COR-L47 (cell line): ENCODE measurements around the gene IKZF2.

ENCODE experiments used
- DNase-seq: peaks from one replicate; lab custom pipeline; 2025; lab: John Stamatoyannopoulos, UW

IKZF2 gene

GRCh38 chr2:212998626-212999359 lies 152.6 kb downstream of the IKZF2 start:
- no peak for DNase-seq

GRCh38 chr2:212997526-212998020 lies 153.8 kb downstream of the IKZF2 start:
- no peak for DNase-seq

GRCh38 chr2:212995920-212996319 lies 155.5 kb downstream of the IKZF2 start:
- no peak for DNase-seq

DNA sequence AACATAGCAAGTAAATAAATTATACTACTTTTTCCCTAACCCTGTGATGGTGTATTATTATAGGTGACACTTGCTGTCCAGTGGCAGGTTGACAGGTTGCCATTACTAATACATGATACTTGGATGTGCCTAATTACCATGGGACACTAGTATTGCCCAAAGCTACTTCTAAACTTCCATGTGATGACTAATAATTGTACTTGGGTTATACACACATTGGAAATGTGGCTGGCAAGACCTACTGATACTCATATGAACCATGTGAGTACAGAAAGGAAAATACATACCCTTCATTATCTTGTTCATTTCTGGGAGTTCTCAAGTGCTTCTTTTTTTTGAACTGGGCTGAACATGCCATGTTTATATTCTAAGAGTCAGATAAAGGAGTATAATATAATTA lies 156.4 kb downstream of the IKZF2 start:
- no peak for DNase-seq

- DNase-seq: no peak
Observed at GRCh38 chr2:212991120-212991519, 160.3 kb downstream of the IKZF2 start.

GRCh38 chr2:212990697-212991096 lies 160.7 kb downstream of the IKZF2 start:
- no peak for DNase-seq

DNA sequence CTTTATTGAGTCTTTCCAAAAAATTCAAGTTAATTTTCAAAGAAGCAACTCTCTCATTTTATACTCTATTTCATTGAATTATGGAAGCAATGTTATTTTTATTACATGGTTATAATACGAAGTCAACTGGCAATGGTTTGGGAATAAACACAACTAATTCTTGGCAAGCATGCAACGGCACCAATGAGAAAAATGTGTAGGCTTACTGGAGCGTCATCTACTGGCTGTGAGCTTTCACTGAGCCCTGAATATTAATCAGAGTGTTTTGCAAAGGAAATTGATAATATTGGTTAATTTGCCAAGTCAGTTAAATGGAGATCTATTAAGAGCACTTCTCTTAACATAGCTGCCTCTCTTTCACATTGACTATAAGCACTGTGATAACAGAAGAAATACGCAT lies 163.9 kb downstream of the IKZF2 start:
- DNase-seq: no peak

DNA sequence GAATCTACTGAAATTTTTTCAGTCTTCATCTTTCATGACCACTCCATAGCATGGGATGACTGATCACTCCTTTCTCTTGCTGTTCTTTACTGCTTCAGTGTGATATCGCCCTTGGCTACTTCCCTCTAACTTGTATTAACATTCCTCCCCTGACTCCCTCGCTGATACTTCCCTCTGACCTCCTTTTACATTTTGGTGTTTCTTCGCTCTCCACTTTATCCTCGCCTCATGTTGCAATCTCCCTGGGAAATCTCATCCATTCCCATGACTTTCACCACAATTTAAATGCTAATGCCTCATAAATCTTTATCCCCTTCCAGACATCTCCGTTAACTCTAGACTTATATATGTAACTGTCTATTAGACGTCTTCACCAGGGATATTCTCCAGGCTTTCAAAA lies 167.3 kb downstream of the IKZF2 start:
- DNase-seq: no peak

DNA sequence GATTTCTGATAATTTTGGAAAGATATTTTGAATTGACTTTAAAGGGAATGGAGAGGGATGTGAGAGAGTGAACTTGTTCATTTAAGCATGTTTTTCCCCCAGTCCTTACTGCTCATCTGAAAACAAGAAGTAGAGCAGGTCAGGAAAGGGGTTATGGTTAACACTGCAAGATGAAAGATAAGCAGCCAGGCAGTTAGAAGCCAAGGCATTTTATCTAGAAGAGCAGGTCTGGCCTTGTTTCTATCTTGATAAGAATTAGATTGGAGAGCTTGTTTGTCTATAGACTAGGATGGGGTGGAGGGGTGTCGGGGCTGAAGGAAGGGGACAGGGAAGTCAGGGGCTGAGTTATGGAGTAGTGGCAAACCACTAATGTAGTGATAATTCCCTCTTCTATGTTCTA lies 171.6 kb downstream of the IKZF2 start:
- DNase-seq: no peak

DNA sequence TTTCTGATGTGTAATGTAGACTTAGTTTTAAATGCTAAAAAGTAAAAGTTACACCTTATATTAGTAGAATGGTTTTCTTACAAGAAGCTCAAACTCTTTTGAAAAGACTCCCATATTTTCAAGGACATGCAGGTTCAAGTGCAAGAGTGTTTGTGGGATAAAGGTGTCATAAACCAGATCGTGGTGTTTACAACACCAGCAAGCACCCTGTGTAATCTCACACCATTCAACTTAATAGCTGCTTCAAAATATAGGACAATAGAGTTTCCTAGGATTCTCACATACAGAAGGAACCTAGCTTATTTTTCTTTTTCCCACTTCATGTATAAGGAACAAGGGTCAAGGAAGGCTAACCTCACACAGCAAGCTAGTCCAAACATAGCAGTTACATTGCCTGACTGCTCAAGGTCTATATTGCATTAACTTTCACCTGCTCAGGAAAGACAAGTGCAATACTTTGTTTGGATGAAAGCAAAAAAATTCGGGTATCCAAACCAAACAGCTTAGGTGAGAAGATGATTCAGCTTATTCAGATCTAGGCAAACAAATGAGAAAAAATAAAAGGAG lies 172.3 kb downstream of the IKZF2 start:
- no peak for DNase-seq

DNA sequence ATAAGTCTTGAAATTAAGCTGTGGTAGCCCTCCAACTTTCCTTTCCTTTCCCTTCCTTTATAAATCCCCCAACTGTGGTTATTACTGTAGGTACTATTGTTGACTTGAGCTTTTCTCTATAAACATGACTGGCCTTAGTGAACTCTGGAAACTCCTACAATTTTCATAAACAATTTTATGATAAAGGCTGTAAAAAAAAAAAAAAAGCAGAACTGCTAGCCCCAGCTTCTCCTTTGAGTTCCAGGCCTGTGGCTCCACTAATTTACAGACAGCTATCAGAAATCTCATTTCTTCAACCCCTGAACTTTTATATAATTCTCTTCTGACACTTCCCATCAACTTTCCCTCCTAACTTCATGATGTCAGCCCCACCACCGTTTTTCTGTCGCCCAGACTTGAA lies 174.3 kb downstream of the IKZF2 start:
- no peak for DNase-seq

- no peak for DNase-seq
Observed at GRCh38 chr2:212975333-212975732, 176.1 kb downstream of the IKZF2 start.

GRCh38 chr2:212974692-212975091 lies 176.7 kb downstream of the IKZF2 start:
- no peak for DNase-seq

GRCh38 chr2:212973347-212973746 lies 178.1 kb downstream of the IKZF2 start:
- DNase-seq: no peak

DNA sequence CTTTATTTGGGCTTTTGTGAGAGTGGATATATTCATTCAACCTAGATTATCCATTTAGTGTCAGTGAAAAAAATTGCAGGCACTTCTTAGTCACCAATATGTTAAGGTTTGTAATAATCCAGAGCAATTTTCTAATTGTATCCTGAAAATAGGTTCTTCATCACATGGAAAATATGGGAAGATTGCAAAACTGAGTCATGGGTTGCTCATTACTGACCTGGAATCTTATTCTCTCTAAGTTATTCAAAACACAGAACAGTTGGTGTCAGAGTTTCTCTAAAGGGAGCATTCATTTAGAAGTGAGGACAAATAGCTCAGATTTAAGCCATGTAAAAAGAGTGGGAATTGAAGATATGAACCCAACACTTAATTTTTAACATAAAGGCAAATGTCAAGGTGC lies 181.3 kb downstream of the IKZF2 start:
- DNase-seq: no peak

DNA sequence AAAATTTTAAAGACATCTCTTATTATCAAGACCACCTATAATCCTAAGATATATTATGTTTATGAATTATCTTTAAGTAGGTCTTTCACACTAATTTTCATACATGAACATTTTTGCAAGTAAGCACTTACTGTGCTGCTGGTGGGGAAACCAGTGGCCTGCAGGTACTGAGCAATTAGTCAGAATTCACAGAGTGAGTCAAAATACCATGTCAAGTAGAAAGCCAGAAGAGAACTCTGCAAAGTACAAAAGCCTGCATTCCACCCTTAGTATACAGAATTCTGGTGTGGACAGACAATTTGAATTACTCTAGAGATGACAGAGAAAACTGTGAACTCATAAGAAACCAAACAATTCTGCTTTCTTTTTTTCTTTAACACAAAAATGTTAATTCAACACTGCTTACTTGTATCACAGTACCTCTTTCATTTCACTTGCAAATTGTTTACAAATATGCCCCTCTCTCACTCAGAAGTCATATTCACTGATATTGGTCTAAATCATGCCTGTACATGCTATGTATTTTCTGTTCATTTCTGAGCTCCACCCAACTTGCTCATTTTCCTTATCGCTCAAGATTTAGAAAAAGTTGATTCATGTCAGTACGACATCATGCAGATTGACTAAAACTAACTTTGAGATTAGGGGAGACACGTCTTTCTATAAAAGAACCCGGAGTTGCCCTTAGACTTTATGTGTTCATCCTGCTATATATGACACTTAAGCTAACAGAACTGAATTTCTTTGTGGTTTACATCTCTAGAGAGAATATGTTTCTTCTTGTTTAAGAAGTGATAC lies 182.9 kb downstream of the IKZF2 start:
- no peak for DNase-seq

- DNase-seq: no peak
Observed at GRCh38 chr2:212966884-212967283, 184.5 kb downstream of the IKZF2 start.

- DNase-seq: no peak
Observed at GRCh38 chr2:212962691-212963090, 188.7 kb downstream of the IKZF2 start.

- DNase-seq: no peak
Observed at GRCh38 chr2:212961255-212961654, 190.2 kb downstream of the IKZF2 start.

GRCh38 chr2:212960336-212960735 lies 191.1 kb downstream of the IKZF2 start:
- DNase-seq: no peak

DNA sequence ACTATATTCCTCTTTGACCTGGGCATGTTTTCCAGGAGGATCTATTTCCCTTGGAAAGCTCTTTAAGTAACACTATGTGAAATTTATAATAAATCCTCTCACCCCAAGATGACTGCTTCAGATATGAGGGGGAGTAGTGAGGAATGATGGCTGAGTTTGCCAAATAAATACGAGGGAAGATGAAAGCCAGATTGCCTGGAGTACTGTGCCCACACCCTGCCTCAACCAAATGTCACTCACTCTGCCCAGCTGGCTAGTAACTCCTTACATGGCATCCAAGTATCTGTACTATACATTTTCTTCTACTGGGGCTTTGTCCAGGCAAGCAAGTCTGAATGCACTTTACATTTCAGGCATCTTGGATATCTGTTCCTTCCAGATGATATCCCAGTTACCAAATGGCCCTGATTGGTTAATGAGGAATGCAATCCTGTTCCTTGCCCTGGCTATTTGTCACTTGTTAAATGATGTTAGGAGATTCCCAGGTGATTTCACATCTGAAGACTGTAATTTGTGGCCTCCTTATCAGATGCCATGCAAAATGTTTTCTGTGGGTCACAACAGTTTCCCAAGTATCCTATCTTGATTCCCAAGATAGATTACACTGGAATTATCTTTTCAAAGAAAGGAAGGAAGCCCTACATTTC lies 191.8 kb downstream of the IKZF2 start:
- no peak for DNase-seq

- no peak for DNase-seq
Observed at GRCh38 chr2:212958757-212959295, 192.6 kb downstream of the IKZF2 start.
